ENCODE data around the gene TANGO6.
"Not testable (repeated sequence)": the region's sequence is repeated elsewhere in the genome, so short reads cannot be mapped to it uniquely, and the experiment has no call there.

The TANGO6 gene

DNA sequence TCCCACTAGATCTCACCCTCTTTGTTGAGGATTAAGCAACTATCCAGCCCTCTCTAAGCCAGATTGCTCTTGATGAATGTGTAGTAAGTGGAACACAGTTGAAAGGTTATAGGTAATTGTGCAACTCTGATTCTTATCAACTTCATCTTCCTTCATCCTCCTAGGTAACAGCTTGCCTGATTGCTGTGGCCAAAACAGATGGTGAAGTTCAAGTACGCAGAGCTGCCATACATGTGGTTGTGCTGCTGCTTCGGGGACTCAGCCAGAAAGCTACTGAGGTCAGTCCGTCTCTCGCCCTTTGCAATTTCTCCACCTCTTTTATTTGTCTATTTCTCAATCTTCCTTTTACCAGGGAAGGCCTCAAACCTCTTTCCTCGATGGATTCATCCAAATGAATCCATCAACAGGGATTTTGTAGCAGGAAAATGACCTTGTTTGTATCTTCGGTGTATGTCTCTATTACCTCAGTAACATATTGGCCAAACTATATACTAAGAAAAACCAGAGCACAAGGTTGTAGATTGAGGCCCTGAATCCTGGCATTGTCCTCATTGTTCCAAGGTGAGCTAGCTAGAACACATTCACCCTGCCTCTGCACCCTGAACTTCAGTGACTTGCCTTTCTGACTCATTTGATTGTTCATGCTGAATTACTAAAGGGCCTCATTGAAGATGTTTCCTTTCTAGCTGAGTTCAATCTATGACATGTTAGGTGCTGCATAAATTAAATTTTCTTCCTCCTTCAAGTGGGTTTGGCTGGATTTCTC is 197.0 kb downstream of the TANGO6 start:
- Mint-ChIP-seq H3K27me3 (ENCODE audit: low read depth) (no peaks in the 10 kb centered on the region), H3K27ac (no peak overlapping the region), H3K4me3 (no peak overlapping the region), H3K4me1 (ENCODE audit: low read depth) (no peaks in the 10 kb centered on the region), H3K9me3 (peaks cover 6% of the 10 kb centered on the region), H3K36me3 (ENCODE audit: low read depth) (peaks cover 20% of the 10 kb centered on the region)
- DNase-seq (ENCODE audit: low spot score) = no peak

GRCh38 chr16:69048328-69049120 is 205.2 kb downstream of the TANGO6 start:
- Mint-ChIP-seq H3K27me3 (ENCODE audit: low read depth) (no peaks in the 10 kb centered on the region), H3K4me3 (no peak overlapping the region), H3K4me1 (ENCODE audit: low read depth) (no peaks in the 10 kb centered on the region), H3K36me3 (ENCODE audit: low read depth) (no peaks in the 10 kb centered on the region), H3K9me3 (no peaks in the 10 kb centered on the region), H3K27ac (no peak overlapping the region)
- DNase-seq (ENCODE audit: low spot score) = no peak

GRCh38 chr16:69049146-69049545 is 205.8 kb downstream of the TANGO6 start:
- H3K4me3 Mint-ChIP-seq = no peak overlapping the region
- no peaks in the 10 kb centered on the region for H3K4me1 Mint-ChIP-seq (ENCODE audit: low read depth)
- no peak overlapping the region for H3K27ac Mint-ChIP-seq
- H3K9me3 Mint-ChIP-seq = no peaks in the 10 kb centered on the region
- H3K27me3 Mint-ChIP-seq (ENCODE audit: low read depth) = no peaks in the 10 kb centered on the region
- no peak for DNase-seq (ENCODE audit: low spot score)
- H3K36me3 Mint-ChIP-seq (ENCODE audit: low read depth) = no peaks in the 10 kb centered on the region

DNA sequence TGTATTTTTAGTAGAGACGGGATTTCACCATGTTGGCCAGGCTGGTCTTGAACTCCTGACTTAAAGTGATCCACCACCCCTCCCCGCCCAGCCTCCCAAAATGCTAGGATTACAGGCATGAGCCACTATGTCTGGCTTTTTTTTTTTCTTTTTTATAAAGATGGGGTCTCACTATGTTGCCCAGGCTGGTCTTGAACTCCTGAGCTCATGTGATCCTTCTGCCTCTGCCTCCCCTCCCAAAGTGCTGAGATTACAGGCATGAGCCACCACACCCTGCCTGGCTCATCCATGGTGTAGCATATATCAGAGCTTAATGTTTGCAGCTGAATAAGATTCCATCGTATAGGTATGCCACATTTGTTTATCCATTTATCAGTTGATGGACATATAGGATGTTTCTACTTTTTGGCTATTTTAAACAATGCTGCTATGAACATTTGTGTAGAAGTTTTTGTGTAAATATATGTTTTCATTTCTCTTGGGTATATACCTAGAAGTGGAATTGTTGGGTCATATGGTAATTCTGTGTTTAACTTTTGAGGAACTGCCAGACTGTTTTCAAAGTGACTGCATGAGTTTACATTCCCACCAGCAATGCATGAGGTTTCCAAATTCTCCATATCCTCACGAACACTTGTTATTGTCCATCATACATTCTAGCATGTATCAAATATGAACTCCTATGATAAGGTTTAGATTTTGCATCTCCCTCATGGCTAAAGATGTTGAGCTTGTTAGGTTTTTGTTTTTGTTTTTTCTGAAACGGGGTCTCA is 206.5 kb downstream of the TANGO6 start:
- DNase-seq (ENCODE audit: low spot score) = no peak
- H3K36me3 Mint-ChIP-seq (ENCODE audit: low read depth) = no peaks in the 10 kb centered on the region
- no peak overlapping the region for H3K4me3 Mint-ChIP-seq
- H3K27me3 Mint-ChIP-seq (ENCODE audit: low read depth) = no peaks in the 10 kb centered on the region
- H3K4me1 Mint-ChIP-seq (ENCODE audit: low read depth) = no peaks in the 10 kb centered on the region
- no peak overlapping the region for H3K27ac Mint-ChIP-seq
- no peaks in the 10 kb centered on the region for H3K9me3 Mint-ChIP-seq

- not testable (repeated sequence) for H3K36me3 Mint-ChIP-seq (ENCODE audit: low read depth); H3K9me3 Mint-ChIP-seq; DNase-seq (ENCODE audit: low spot score); H3K27ac Mint-ChIP-seq; H3K4me1 Mint-ChIP-seq (ENCODE audit: low read depth); H3K4me3 Mint-ChIP-seq; H3K27me3 Mint-ChIP-seq (ENCODE audit: low read depth)
Observed at GRCh38 chr16:69051517-69051830, 208.1 kb downstream of the TANGO6 start.

GRCh38 chr16:69055008-69055407 is 211.7 kb downstream of the TANGO6 start:
- no peaks in the 10 kb centered on the region for H3K27me3 Mint-ChIP-seq (ENCODE audit: low read depth)
- H3K4me1 Mint-ChIP-seq (ENCODE audit: low read depth) = peaks cover 7% of the 10 kb centered on the region
- H3K4me3 Mint-ChIP-seq = no peak overlapping the region
- no peaks in the 10 kb centered on the region for H3K9me3 Mint-ChIP-seq
- DNase-seq (ENCODE audit: low spot score) = no peak
- no peaks in the 10 kb centered on the region for H3K36me3 Mint-ChIP-seq (ENCODE audit: low read depth)
- no peak overlapping the region for H3K27ac Mint-ChIP-seq

- H3K4me1 Mint-ChIP-seq (ENCODE audit: low read depth) = peaks cover 7% of the 10 kb centered on the region
- H3K9me3 Mint-ChIP-seq = no peaks in the 10 kb centered on the region
- DNase-seq (ENCODE audit: low spot score) = no peak
- no peak overlapping the region for H3K4me3 Mint-ChIP-seq
- no peaks in the 10 kb centered on the region for H3K27me3 Mint-ChIP-seq (ENCODE audit: low read depth)
- H3K27ac Mint-ChIP-seq = no peak overlapping the region
- no peaks in the 10 kb centered on the region for H3K36me3 Mint-ChIP-seq (ENCODE audit: low read depth)
Observed at GRCh38 chr16:69055980-69056379, 212.6 kb downstream of the TANGO6 start.

- Mint-ChIP-seq H3K4me3 (no peak overlapping the region), H3K9me3 (no peaks in the 10 kb centered on the region), H3K36me3 (ENCODE audit: low read depth) (no peaks in the 10 kb centered on the region), H3K4me1 (ENCODE audit: low read depth) (peaks cover 7% of the 10 kb centered on the region), H3K27me3 (ENCODE audit: low read depth) (no peaks in the 10 kb centered on the region), H3K27ac (no peak overlapping the region)
- no peak for DNase-seq (ENCODE audit: low spot score)
Observed at GRCh38 chr16:69056421-69056820, 213.1 kb downstream of the TANGO6 start.

DNA sequence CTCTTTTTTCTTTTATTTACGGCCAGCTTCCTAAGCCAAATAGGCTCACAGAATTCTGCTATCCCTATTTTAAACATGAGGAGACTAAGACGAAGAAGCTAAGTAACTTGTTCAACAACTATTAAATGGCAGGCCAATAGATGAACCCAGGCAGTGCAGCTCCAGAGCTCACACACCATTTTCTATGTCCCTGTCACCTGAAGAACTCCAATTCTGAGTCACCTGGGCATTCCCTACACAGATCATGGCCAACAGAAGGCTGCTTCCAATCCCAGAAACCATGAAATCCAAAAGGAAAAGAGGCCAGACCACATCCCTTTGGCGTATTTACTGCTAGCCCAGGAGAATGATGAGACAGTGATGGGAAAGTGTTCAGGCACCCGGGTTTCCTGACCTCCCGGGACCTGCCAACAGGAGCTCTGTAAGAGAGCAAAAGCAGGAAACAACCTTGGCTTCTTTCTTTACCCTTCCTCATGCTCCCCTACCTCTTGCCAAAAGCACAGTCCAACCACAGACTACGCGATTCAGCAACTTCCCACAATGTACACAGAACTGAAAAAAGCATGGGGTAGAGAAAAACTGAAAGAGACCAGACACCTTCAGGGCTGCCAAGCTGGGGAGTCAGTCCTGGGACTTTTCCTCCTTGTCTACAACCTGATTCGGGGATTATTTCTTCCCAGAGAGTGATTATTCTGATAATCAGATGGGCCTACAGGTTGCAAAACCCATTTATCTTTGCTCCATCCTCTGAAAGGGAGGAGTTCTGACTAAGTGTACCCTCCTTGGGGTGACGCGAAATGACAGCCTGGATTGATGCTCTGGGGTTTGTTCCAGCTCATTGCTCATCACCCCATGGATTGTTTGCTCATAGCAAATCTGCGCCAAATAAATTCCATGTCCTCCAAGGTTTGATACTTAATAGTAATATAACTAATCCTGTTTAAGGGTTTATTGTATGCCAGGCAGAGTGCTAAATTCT is 214.4 kb downstream of the TANGO6 start:
- H3K27ac Mint-ChIP-seq = no peak overlapping the region
- H3K4me3 Mint-ChIP-seq = no peak overlapping the region
- peaks cover 7% of the 10 kb centered on the region for H3K4me1 Mint-ChIP-seq (ENCODE audit: low read depth)
- H3K9me3 Mint-ChIP-seq = no peaks in the 10 kb centered on the region
- no peaks in the 10 kb centered on the region for H3K27me3 Mint-ChIP-seq (ENCODE audit: low read depth)
- DNase-seq (ENCODE audit: low spot score) = no peak
- no peaks in the 10 kb centered on the region for H3K36me3 Mint-ChIP-seq (ENCODE audit: low read depth)

GRCh38 chr16:69063491-69063890 is 220.2 kb downstream of the TANGO6 start:
- H3K36me3 Mint-ChIP-seq (ENCODE audit: low read depth) = not testable (repeated sequence)

GRCh38 chr16:69064124-69064763 is 220.9 kb downstream of the TANGO6 start:
- H3K36me3 Mint-ChIP-seq (ENCODE audit: low read depth) = no peaks in the 10 kb centered on the region
- no peak overlapping the region for H3K27ac Mint-ChIP-seq
- no peaks in the 10 kb centered on the region for H3K9me3 Mint-ChIP-seq
- DNase-seq (ENCODE audit: low spot score) = no peak
- H3K4me1 Mint-ChIP-seq (ENCODE audit: low read depth) = no peaks in the 10 kb centered on the region
- no peak overlapping the region for H3K4me3 Mint-ChIP-seq
- H3K27me3 Mint-ChIP-seq (ENCODE audit: low read depth) = no peaks in the 10 kb centered on the region

More at GRCh38 chr16:69063491-69063890, 220.2 kb downstream of the TANGO6 start:
- not testable (repeated sequence) for H3K27ac Mint-ChIP-seq; H3K27me3 Mint-ChIP-seq (ENCODE audit: low read depth); H3K4me3 Mint-ChIP-seq; H3K9me3 Mint-ChIP-seq; H3K4me1 Mint-ChIP-seq (ENCODE audit: low read depth); DNase-seq (ENCODE audit: low spot score)

DNA sequence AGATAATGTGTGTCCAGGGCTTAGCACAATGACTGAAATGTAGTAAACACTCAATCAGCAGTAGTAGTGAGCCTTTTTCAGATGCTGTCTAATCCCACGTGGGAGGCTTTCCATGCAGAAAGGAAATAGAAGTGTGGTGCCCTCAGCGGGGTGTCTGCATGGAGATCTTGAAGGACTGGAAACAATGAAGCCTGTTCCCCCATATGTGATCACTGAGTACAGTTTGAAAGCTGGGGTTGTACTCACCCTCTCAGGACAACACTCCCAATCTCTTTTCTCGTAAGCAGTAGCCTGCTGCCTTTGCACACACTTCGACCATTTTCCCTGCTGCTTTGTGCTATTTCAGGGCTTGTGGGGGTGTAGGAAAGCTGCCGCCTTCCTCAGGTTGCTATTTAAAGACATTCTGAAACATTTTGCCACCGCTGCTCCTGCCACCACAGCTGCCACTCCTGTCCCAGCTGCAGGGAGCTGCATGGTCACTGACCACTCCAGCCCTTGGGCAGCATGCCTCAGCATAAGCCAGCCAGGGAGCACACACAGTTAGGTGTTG is 221.5 kb downstream of the TANGO6 start:
- DNase-seq (ENCODE audit: low spot score) = no peak
- Mint-ChIP-seq H3K36me3 (ENCODE audit: low read depth) (no peaks in the 10 kb centered on the region), H3K4me3 (no peak overlapping the region), H3K27ac (no peak overlapping the region), H3K27me3 (ENCODE audit: low read depth) (no peaks in the 10 kb centered on the region), H3K9me3 (no peaks in the 10 kb centered on the region), H3K4me1 (ENCODE audit: low read depth) (no peaks in the 10 kb centered on the region)

GRCh38 chr16:69069504-69069903 is 226.2 kb downstream of the TANGO6 start:
- no peaks in the 10 kb centered on the region for H3K27me3 Mint-ChIP-seq (ENCODE audit: low read depth)
- DNase-seq (ENCODE audit: low spot score) = no peak
- no peak overlapping the region for H3K27ac Mint-ChIP-seq
- H3K4me1 Mint-ChIP-seq (ENCODE audit: low read depth) = no peaks in the 10 kb centered on the region
- no peaks in the 10 kb centered on the region for H3K36me3 Mint-ChIP-seq (ENCODE audit: low read depth)
- no peaks in the 10 kb centered on the region for H3K9me3 Mint-ChIP-seq
- no peak overlapping the region for H3K4me3 Mint-ChIP-seq

Measured in T-helper 2 cell treated with Interferon-gamma antibody and Interleukin-4, amounts not matched to agents 5 μg/mL and 100 μg/mL, for 36 hours (primary cell).